ENCODE results near the gene OR2H2. TPM values are rescaled to one million over a fixed set of nuclear protein-coding genes. Genes with fewer than 3 reads are reported as not detected.
A peak's percentile ranks its signal among the peaks of the same experiment; 100 is the strongest.

The OR2H2 gene
- total and polyA plus RNA-seq, 2 of the 13 experiments (the other 11 are each of a cell fraction or from before 2014, with no cell fraction given), result not detected

DNA sequence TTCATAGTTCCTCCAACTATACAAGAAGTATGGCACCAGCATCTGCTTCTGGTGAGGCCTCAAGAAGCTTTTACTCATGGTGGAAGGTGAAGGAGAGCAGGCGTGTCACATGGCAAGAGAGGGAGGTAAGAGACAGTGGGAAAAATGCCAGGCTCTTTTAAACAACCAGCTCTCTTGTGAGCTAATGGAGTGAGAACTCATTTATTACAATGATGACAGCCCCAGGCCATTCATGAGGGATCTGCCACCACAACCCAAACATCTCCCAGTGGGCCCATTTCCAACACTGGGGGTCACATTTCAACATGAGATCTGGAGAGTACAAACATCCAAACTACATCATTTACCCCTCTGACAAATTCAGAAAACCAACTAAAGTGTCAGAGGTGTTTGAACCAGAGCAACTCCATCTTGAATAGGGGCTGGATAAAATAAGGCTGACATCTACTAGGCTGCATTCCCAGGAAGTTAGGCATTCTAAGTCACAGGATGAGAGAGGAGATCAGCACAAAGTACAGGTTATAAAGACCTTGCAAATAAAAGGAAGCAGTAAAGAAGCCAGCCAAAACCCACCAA, 23.2 kb upstream of the OR2H2 start:
- H4K20me1 ChIP-seq (ENCODE audit: insufficient read depth, low read length), result no peaks in the 10 kb centered on the region
- no peak overlapping the region for H3K4me3 ChIP-seq (replicated peaks in 1 of 3; ENCODE audit: insufficient read depth in 1 of 3, low read depth in 2 of 3, low read length in 3 of 3)
- H3K27ac ChIP-seq (ENCODE audit: extremely low read length, insufficient read depth, low read length), result no peak overlapping the region
- H3K4me2 ChIP-seq (ENCODE audit: low read depth, low read length), result no peak overlapping the region
- ChIA-PET CTCF (ENCODE audit: low intra/inter-chr PET ratio, low total read pairs) (no interaction called here), POLR2A (no interaction called here)
- ATAC-seq (no peak), FAIRE-seq (no peak), DNase-seq (ENCODE audit: low spot score) (no peak)
- no peaks in the 10 kb centered on the region for H3K27me3 ChIP-seq (ENCODE audit: control insufficient read depth in 1 of 2, insufficient read depth in 2 of 2, low read length in 2 of 2)
- TF ChIP-seq, protein P1, sequence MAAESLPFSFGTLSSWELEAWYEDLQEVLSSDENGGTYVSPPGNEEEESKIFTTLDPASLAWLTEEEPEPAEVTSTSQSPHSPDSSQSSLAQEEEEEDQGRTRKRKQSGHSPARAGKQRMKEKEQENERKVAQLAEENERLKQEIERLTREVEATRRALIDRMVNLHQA (CRISPR knock-in tag; IDR thresholded peaks at IDR 0.05), result no peak
- TF ChIP-seq TBX3 (IDR thresholded peaks at IDR 0.05; ENCODE audit: borderline replicate concordance) (no peak), ZNF598 (CRISPR knock-in tag; IDR thresholded peaks at IDR 0.05; ENCODE audit: borderline replicate concordance) (no peak), TMF1 (CRISPR knock-in tag; IDR thresholded peaks at IDR 0.05; ENCODE audit: low read depth) (no peak), ZSCAN12 (CRISPR knock-in tag; IDR thresholded peaks at IDR 0.05) (no peak), ZNF552 (CRISPR knock-in tag; IDR thresholded peaks at IDR 0.05; ENCODE audit: borderline replicate concordance) (no peak)
- TF ChIP-seq, protein P2, sequence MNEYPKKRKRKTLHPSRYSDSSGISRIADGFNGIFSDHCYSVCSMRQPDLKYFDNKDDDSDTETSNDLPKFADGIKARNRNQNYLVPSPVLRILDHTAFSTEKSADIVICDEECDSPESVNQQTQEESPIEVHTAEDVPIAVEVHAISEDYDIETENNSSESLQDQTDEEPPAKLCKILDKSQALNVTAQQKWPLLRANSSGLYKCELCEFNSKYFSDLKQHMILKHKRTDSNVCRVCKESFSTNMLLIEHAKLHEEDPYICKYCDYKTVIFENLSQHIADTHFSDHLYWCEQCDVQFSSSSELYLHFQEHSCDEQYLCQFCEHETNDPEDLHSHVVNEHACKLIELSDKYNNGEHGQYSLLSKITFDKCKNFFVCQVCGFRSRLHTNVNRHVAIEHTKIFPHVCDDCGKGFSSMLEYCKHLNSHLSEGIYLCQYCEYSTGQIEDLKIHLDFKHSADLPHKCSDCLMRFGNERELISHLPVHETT (CRISPR knock-in tag; conservative IDR thresholded peaks at IDR 0.05), result no peak
- TF ChIP-seq, protein P3, sequence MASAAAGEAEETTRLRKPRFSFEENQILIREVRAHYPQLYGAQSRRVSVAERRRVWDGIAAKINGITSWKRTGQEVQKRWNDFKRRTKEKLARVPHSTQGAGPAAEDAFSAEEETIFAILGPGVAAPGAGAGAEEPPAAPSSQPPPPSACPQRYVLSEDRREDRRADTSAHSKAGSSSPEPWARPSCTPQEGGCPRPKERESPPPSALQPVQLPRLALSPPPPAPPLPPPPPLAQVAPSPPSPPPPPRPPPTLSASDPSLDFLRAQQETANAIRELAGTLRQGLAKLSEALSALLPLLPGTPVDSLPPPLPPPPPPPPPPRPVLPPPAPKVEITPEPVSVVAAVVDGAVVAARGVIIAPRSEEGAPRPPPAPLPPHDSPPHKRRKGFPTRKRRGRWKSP (CRISPR knock-in tag; IDR thresholded peaks at IDR 0.05), result no peak
- TF ChIP-seq, protein P4, sequence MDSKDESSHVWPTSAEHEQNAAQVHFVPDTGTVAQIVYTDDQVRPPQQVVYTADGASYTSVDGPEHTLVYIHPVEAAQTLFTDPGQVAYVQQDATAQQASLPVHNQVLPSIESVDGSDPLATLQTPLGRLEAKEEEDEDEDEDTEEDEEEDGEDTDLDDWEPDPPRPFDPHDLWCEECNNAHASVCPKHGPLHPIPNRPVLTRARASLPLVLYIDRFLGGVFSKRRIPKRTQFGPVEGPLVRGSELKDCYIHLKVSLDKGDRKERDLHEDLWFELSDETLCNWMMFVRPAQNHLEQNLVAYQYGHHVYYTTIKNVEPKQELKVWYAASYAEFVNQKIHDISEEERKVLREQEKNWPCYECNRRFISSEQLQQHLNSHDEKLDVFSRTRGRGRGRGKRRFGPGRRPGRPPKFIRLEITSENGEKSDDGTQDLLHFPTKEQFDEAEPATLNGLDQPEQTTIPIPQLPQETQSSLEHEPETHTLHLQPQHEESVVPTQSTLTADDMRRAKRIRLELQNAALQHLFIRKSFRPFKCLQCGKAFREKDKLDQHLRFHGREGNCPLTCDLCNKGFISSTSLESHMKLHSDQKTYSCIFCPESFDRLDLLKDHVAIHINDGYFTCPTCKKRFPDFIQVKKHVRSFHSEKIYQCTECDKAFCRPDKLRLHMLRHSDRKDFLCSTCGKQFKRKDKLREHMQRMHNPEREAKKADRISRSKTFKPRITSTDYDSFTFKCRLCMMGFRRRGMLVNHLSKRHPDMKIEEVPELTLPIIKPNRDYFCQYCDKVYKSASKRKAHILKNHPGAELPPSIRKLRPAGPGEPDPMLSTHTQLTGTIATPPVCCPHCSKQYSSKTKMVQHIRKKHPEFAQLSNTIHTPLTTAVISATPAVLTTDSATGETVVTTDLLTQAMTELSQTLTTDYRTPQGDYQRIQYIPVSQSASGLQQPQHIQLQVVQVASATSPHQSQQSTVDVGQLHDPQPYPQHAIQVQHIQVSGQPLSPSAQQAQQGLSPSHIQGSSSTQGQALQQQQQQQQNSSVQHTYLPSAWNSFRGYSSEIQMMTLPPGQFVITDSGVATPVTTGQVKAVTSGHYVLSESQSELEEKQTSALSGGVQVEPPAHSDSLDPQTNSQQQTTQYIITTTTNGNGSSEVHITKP (CRISPR knock-in tag; IDR thresholded peaks at IDR 0.05; ENCODE audit: low read depth), result no peak
- TF ChIP-seq, protein P5, sequence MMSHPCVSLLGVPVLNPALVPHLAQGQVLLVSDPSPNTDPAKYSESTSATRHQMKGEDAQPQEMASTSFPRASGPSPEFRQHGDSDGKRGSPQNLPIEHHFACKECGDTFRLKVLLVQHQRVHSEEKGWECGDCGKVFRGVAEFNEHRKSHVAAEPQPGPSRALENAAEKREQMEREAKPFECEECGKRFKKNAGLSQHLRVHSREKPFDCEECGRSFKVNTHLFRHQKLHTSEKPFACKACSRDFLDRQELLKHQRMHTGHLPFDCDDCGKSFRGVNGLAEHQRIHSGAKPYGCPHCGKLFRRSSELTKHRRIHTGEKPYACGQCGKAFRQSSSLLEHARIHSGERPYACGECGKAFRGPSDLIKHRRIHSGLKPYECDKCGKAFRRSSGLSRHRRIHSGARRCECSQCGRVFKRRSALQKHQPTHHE (CRISPR knock-in tag; IDR thresholded peaks at IDR 0.05; ENCODE audit: borderline replicate concordance), result no peak
- TF ChIP-seq, protein P6, sequence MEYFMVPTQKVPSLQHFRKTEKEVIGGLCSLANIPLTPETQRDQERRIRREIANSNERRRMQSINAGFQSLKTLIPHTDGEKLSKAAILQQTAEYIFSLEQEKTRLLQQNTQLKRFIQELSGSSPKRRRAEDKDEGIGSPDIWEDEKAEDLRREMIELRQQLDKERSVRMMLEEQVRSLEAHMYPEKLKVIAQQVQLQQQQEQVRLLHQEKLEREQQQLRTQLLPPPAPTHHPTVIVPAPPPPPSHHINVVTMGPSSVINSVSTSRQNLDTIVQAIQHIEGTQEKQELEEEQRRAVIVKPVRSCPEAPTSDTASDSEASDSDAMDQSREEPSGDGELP (IDR thresholded peaks at IDR 0.05; ENCODE audit: borderline replicate concordance, low read depth), result no peak
- BruUV-seq (replicated peaks), result TSS peak; percentile 56
- no peaks in the 10 kb centered on the region for H3K79me2 ChIP-seq (ENCODE audit: insufficient read depth, low read length)
- intact Hi-C loops (cut with micrococcal nuclease; ENCODE audit: unreplicated experiment), result no loop called here
- no peak overlapping the region for H2AFZ ChIP-seq (ENCODE audit: low read length)
- H3K36me3 ChIP-seq (replicated peaks in 1 of 2; ENCODE audit: control insufficient read depth in 1 of 2, insufficient read depth in 2 of 2, low read length in 2 of 2), result no peaks in the 10 kb centered on the region
- H3K9me3 ChIP-seq (ENCODE audit: low read length), result no peaks in the 10 kb centered on the region
- no peak overlapping the region for H3K9ac ChIP-seq (ENCODE audit: insufficient read depth, low read depth, low read length)
- in situ Hi-C loops (cut with HindIII; ENCODE audit: extremely low pct_ligation_motif_present, low pct_unique_long_range_greater_than_20kb), result no loop called here
- H3K4me1 ChIP-seq (ENCODE audit: insufficient read depth, low read length), result peaks cover 37% of the 10 kb centered on the region
- 86% methylated on average over 1 of the region's 1 CpG for whole genome bisulfite sequencing (ENCODE audit: low lambda C conversion rate)

Data from HepG2 (cell line).